ENCODE results near the gene FNDC7. TPM values are rescaled to one million over a fixed set of nuclear protein-coding genes. Genes with fewer than 3 reads are reported as not detected.

The FNDC7 gene
- total and polyA plus RNA-seq, 9 of the 15 experiments (the other 6 are each of a cell fraction or from before 2014, with no cell fraction given) = not detected

DNA sequence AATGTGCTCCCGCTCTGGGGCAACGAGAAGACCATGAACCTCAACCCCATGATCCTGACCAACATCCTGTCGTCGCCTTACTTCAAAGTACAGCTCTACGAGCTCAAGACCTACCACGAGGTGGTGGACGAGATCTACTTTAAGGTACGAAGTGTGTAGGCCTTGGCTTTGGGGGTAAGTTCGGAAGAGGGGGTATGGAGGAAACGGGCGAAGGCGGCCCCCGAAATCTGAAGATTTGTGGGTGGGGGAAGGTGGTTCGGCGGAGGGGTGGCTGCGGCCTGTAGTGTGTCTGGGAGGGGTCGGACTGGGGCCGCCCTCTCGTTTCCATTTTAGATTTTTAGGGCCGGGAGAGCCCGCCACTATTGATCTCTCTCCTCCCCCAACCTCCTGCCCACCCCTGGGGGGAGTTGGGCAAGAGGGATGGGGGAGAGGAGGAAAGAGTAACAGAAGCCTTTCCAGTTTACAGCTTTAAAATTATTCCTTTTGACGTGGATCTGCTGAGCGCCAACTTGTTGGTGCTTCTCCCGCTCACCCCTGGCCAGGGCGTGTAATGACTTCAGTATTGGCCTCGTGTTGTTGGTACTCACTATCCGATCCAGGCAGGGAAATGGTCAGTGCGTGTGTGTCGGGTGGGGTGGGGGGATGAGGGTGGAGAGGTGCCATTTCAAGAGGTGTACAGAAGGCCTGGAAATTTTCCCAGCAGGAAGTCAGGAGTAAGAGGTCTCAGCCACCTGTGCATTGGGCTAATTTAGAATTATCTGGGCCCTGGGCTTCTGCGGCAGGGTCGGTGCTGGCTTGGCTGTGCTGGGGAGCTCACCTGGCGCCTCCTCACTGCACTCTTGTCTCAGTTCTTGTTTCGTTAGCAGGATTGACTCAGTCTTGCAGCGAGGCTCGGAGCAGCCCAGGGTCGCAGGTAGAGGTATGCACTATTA lies 19.7 kb upstream of the FNDC7 start (continued):
- TF ChIP-seq, protein P1, sequence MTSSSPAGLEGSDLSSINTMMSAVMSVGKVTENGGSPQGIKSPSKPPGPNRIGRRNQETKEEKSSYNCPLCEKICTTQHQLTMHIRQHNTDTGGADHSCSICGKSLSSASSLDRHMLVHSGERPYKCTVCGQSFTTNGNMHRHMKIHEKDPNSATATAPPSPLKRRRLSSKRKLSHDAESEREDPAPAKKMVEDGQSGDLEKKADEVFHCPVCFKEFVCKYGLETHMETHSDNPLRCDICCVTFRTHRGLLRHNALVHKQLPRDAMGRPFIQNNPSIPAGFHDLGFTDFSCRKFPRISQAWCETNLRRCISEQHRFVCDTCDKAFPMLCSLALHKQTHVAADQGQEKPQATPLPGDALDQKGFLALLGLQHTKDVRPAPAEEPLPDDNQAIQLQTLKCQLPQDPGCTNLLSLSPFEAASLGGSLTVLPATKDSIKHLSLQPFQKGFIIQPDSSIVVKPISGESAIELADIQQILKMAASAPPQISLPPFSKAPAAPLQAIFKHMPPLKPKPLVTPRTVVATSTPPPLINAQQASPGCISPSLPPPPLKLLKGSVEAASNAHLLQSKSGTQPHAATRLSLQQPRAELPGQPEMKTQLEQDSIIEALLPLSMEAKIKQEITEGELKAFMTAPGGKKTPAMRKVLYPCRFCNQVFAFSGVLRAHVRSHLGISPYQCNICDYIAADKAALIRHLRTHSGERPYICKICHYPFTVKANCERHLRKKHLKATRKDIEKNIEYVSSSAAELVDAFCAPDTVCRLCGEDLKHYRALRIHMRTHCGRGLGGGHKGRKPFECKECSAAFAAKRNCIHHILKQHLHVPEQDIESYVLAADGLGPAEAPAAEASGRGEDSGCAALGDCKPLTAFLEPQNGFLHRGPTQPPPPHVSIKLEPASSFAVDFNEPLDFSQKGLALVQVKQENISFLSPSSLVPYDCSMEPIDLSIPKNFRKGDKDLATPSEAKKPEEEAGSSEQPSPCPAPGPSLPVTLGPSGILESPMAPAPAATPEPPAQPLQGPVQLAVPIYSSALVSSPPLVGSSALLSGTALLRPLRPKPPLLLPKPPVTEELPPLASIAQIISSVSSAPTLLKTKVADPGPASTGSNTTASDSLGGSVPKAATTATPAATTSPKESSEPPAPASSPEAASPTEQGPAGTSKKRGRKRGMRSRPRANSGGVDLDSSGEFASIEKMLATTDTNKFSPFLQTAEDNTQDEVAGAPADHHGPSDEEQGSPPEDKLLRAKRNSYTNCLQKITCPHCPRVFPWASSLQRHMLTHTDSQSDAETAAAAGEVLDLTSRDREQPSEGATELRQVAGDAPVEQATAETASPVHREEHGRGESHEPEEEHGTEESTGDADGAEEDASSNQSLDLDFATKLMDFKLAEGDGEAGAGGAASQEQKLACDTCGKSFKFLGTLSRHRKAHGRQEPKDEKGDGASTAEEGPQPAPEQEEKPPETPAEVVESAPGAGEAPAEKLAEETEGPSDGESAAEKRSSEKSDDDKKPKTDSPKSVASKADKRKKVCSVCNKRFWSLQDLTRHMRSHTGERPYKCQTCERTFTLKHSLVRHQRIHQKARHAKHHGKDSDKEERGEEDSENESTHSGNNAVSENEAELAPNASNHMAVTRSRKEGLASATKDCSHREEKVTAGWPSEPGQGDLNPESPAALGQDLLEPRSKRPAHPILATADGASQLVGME (CRISPR knock-in tag; IDR thresholded peaks at IDR 0.05) = no peak
- TF ChIP-seq NFIC (IDR thresholded peaks at IDR 0.05) = no peak
- 0 out of 2 replicates have a peak, but pooled peaks have one; percentile 6 for TF ChIP-seq ARID1B (IDR thresholded peaks at IDR 0.05)
- peak; percentile 7 for TF ChIP-seq RBM22 (IDR thresholded peaks at IDR 0.05; ENCODE audit: low read depth, low read length, poor library complexity, severe bottlenecking)
- TF ChIP-seq ZNF263 (CRISPR knock-in tag; IDR thresholded peaks at IDR 0.05; ENCODE audit: borderline replicate concordance) = no peak
- TF ChIP-seq MED1 (CRISPR knock-in tag; IDR thresholded peaks at IDR 0.05; ENCODE audit: borderline replicate concordance) = no peak
- peak; percentile 6; the same call in 1 of the 2 replicates for TF ChIP-seq CEBPG (CRISPR knock-in tag; IDR thresholded peaks at IDR 0.05)
- no peak for TF ChIP-seq CEBPG (tag; conservative IDR thresholded peaks at IDR 0.05 in 1 of 2, IDR thresholded peaks at IDR 0.05 in 1 of 2)
- peak in 2 of 3 experiments; percentile 5 to 58 for TF ChIP-seq YY1 (IDR thresholded peaks at IDR 0.05; ENCODE audit: borderline replicate concordance in 1 of 3, control insufficient read depth in 1 of 3, extremely low read depth in 1 of 3, insufficient read depth in 3 of 3, insufficient read length in 1 of 3, insufficient replicate concordance in 2 of 3, low read depth in 1 of 3, low read length in 2 of 3)
- TF ChIP-seq EGR1 (conservative IDR thresholded peaks at IDR 0.05) = 0 out of 2 replicates have a peak, but pooled peaks have one; percentile 2
- 0 out of 4 replicates have a peak, but pooled peaks have one; percentile 13 to 23 for TF ChIP-seq SIN3A (IDR thresholded peaks at IDR 0.05; ENCODE audit: borderline replicate concordance in 2 of 2, control insufficient read depth in 1 of 2, low read depth in 2 of 2, low read length in 2 of 2)
- TF ChIP-seq, protein P2, sequence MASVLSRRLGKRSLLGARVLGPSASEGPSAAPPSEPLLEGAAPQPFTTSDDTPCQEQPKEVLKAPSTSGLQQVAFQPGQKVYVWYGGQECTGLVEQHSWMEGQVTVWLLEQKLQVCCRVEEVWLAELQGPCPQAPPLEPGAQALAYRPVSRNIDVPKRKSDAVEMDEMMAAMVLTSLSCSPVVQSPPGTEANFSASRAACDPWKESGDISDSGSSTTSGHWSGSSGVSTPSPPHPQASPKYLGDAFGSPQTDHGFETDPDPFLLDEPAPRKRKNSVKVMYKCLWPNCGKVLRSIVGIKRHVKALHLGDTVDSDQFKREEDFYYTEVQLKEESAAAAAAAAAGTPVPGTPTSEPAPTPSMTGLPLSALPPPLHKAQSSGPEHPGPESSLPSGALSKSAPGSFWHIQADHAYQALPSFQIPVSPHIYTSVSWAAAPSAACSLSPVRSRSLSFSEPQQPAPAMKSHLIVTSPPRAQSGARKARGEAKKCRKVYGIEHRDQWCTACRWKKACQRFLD (CRISPR knock-in tag; IDR thresholded peaks at IDR 0.05) = peak; percentile 59; the same call in 1 of the 2 replicates
- TF ChIP-seq FOXP1 (CRISPR knock-in tag; IDR thresholded peaks at IDR 0.05) = peak; percentile 60; the same call in 1 of the 2 replicates
- TF ChIP-seq MYBL2 (IDR thresholded peaks at IDR 0.05; ENCODE audit: low read depth) = no peak
- TF ChIP-seq MYBL2 (CRISPR knock-in tag; IDR thresholded peaks at IDR 0.05; ENCODE audit: borderline replicate concordance) = no peak
- TF ChIP-seq, protein P3, sequence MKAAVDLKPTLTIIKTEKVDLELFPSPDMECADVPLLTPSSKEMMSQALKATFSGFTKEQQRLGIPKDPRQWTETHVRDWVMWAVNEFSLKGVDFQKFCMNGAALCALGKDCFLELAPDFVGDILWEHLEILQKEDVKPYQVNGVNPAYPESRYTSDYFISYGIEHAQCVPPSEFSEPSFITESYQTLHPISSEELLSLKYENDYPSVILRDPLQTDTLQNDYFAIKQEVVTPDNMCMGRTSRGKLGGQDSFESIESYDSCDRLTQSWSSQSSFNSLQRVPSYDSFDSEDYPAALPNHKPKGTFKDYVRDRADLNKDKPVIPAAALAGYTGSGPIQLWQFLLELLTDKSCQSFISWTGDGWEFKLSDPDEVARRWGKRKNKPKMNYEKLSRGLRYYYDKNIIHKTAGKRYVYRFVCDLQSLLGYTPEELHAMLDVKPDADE (conservative IDR thresholded peaks at IDR 0.05; ENCODE audit: control insufficient read depth, low read depth, low read length) = no peak; the same call in 1 of the 2 replicates
